Fibroblast of mammary gland (primary cell): Measurements from ENCODE around the gene RORC.

Experiments used
- DNase-seq: peaks from one replicate; pipeline ENCODE4 v3.0.0-alpha.2; 2010; ENCODE audit warnings: low read depth
- H3K4me3 ChIP-seq: 2 replicates; pipeline ENCODE4 v1.5.1; 2011; ENCODE audit warnings: low read depth, mild to moderate bottlenecking, low read length, moderate library complexity; ENCODE audit not compliant: control insufficient read depth
- TF ChIP-seq, protein P1 (sequence below): conservative IDR thresholded peaks from 2 replicates; pipeline ENCODE4 v1.5.1; 2011; ENCODE audit warnings: low read depth, low read length, inconsistent platforms; ENCODE audit not compliant: control insufficient read depth, insufficient read depth

The RORC gene

GRCh38 chr1:151864411-151864810 lies 32.8 kb upstream of the RORC start:
- no peak for DNase-seq
- H3K4me3 ChIP-seq: no peak overlapping the region
- TF ChIP-seq, protein P1, sequence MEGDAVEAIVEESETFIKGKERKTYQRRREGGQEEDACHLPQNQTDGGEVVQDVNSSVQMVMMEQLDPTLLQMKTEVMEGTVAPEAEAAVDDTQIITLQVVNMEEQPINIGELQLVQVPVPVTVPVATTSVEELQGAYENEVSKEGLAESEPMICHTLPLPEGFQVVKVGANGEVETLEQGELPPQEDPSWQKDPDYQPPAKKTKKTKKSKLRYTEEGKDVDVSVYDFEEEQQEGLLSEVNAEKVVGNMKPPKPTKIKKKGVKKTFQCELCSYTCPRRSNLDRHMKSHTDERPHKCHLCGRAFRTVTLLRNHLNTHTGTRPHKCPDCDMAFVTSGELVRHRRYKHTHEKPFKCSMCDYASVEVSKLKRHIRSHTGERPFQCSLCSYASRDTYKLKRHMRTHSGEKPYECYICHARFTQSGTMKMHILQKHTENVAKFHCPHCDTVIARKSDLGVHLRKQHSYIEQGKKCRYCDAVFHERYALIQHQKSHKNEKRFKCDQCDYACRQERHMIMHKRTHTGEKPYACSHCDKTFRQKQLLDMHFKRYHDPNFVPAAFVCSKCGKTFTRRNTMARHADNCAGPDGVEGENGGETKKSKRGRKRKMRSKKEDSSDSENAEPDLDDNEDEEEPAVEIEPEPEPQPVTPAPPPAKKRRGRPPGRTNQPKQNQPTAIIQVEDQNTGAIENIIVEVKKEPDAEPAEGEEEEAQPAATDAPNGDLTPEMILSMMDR: no peak

DNA sequence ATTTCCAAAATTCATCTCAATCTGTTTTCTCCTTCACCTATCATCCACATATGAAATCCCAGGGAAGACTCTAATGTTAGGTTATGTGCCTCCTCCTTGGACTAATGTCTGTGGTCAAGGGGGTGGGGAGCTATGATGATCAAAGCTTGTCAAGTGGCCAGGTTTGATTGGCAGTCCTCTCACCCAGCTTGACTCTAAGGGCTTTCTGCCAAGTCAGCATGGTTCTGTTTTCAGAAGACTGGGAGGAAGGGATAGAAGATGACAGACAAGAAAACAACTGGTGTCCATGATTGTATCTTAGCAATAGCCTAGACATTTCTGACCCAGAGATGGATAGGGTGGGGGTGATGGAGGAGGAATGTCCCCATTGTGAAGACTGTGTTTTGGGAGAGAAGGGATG lies 31.0 kb upstream of the RORC start:
- TF ChIP-seq, protein P1: no peak
- no peak overlapping the region for H3K4me3 ChIP-seq
- no peak for DNase-seq

DNA sequence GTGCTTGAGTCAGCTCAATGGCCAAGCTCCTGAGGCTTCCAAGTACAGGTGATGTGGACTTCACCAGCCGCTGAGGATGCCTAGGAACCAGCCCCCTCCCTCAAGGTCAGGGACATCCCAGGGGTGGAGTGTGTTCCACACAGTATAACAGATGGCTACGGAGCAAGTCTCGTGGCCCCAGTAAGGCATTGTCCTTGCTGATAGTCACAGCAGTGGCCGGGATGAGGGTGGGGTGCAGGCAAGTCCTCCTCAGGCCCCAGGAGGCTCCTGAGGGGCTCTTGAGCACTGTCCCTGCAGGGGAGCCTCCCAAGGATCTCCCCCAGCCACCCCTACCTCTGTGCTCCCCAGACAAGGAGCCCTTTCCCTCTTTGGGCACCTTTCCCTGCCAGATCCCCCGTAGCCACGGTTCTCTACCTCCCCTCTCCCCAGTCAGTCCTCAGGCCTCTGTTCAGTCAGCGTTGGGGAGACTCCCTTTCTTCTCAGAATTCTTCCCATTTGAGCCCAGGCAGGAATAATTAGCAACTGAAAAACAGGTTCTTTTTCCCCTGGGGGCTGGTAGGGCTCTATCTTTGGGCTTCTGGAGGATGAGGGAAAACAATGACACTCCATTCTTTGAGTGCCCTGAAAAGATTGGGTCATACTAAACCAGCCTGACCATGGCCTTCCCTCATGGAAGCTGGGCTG lies 29.0 kb upstream of the RORC start:
- H3K4me3 ChIP-seq: no peak overlapping the region
- DNase-seq: no peak
- TF ChIP-seq, protein P1: no peak

GRCh38 chr1:151859891-151860293 lies 28.3 kb upstream of the RORC start:
- TF ChIP-seq, protein P1: no peak
- H3K4me3 ChIP-seq: no peak overlapping the region
- no peak for DNase-seq

- DNase-seq: no peak
- H3K4me3 ChIP-seq: no peak overlapping the region
- TF ChIP-seq, protein P1: no peak
Observed at GRCh38 chr1:151858886-151859665, 27.5 kb upstream of the RORC start.

DNA sequence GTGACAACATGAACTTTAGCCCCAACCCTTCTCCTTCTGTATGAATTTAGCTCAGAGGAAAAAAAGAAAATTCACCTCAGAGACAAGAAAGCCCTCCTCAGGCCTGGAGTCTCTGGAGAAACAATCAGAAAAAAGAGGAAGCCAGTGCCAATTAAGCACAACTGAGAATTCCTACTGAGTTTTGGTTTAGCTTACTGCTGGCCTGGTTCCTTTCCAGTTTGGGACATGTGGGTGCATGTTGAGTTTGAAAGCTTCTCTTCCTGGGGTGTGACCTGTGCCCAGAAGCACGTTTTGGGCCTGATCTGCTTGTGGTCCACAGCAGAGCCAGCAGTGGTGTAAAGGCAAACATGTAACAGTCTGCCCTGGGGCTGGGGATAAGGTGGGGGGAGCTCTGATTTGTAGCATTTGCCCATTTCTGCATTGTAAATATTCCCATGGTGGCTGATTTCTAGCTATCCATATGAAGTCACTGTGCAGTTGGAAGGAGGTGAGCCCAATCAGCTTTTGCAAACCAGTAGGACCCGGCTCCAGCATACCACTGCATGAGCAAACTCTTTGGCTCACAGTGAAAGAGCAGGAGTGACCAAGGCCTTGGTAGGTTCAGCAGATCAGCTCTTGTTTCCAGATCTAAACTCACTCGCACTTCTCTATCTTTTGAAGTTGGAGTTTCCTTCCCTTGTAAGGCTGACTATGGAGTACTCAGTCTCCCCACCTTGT lies 26.6 kb upstream of the RORC start:
- H3K4me3 ChIP-seq: no peak overlapping the region
- TF ChIP-seq, protein P1: no peak
- no peak for DNase-seq
